Stromal cell of bone marrow (primary cell): Measurements from ENCODE around the gene PPP2R2B.

ENCODE experiments used
- DNase-seq: peaks from one replicate; pipeline ENCODE4 v3.0.0-alpha.2; 2012; ENCODE audit warnings: low read depth

The PPP2R2B gene

GRCh38 chr5:146548781-146549449 is 329.6 kb downstream of the PPP2R2B start:
- DNase-seq: no peak

GRCh38 chr5:146544232-146544631 is 334.3 kb downstream of the PPP2R2B start:
- no peak for DNase-seq

GRCh38 chr5:146541958-146542849 is 336.4 kb downstream of the PPP2R2B start:
- DNase-seq: peak; percentile 17

- DNase-seq: no peak
Measured at GRCh38 chr5:146540414-146540813, 338.1 kb downstream of the PPP2R2B start.

- no peak for DNase-seq
Measured at GRCh38 chr5:146539973-146540372, 338.6 kb downstream of the PPP2R2B start.

GRCh38 chr5:146538432-146538831 is 340.1 kb downstream of the PPP2R2B start:
- no peak for DNase-seq

GRCh38 chr5:146533882-146534281 is 344.7 kb downstream of the PPP2R2B start:
- DNase-seq: no peak

- DNase-seq: peak; percentile 33
Measured at GRCh38 chr5:146533260-146533857, 345.2 kb downstream of the PPP2R2B start.
